Neutrophil (primary cell): ENCODE data around the gene BSDC1.
"Not testable (repeated sequence)": the region's sequence is repeated elsewhere in the genome, so short reads cannot be mapped to it uniquely, and the experiment has no call there.

Source experiments
- H3K27ac ChIP-seq: fragments of 200-600 bp; sonication (generic); 2 replicates; pipeline ENCODE4 v1.5.1; 2016; ENCODE audit warnings: mild to moderate bottlenecking, moderate library complexity
- H3K27me3 ChIP-seq: fragments of 200-600 bp; sonication (generic); 2 replicates; pipeline ENCODE4 v1.6.0; 2016; ENCODE audit warnings: mild to moderate bottlenecking
- H3K36me3 ChIP-seq: fragments of 200-600 bp; sonication (generic); 2 replicates; pipeline ENCODE4 v1.5.1; 2017
- H3K4me1 ChIP-seq, 2 experiments: fragments of 200-600 bp in 1 of 2; sonication (generic) in 1 of 2; 1 replicate in 1 of 2; 2 replicates in 1 of 2; pipeline versions ENCODE4 v1.5.1 to v1.6.1; 2013 to 2016; ENCODE audit warnings: low read depth in 1 of 2, low read length in 1 of 2, mild to moderate bottlenecking in 1 of 2, moderate library complexity in 1 of 2; ENCODE audit not compliant: control insufficient read depth in 1 of 2, insufficient read depth in 1 of 2
- H3K4me3 ChIP-seq, 2 experiments: fragments of 200-600 bp in 1 of 2; sonication (generic) in 1 of 2; 1 replicate in 1 of 2; 2 replicates in 1 of 2; pipeline ENCODE4 v1.5.1; 2013 to 2016; ENCODE audit warnings: low read depth in 1 of 2, low read length in 1 of 2, mild to moderate bottlenecking in 1 of 2, moderate library complexity in 1 of 2
- H3K9me3 ChIP-seq: fragments of 200-600 bp; sonication (generic); 2 replicates; pipeline ENCODE4 v1.5.1; 2016
- CTCF ChIP-seq: fragments of 200-600 bp; sonication (generic); IDR thresholded peaks from 2 replicates; pipeline ENCODE4 v1.5.1; 2016; ENCODE audit warnings: antibody characterized with exemption

BSDC1 gene

GRCh38 chr1:32358435-32358834, 35.8 kb downstream of the BSDC1 start:
- TF ChIP-seq CTCF: no peak
- Histone ChIP-seq H3K27ac (no peak overlapping the region), H3K4me3 (no peak overlapping the region), H3K27me3 (peaks cover 46% of the 10 kb centered on the region), H3K9me3 (no peaks in the 10 kb centered on the region), H3K4me1 (peaks cover 6 to 11% of the 10 kb centered on the region in 2 experiments), H3K36me3 (peaks cover 16% of the 10 kb centered on the region)

- peaks cover 8 to 11% of the 10 kb centered on the region in 2 experiments for H3K4me1 ChIP-seq
- peaks cover 8% of the 10 kb centered on the region for H3K36me3 ChIP-seq
- no peaks in the 10 kb centered on the region for H3K9me3 ChIP-seq
- no peak overlapping the region for H3K4me3 ChIP-seq
- TF ChIP-seq CTCF: no peak
- H3K27me3 ChIP-seq: peaks cover 40% of the 10 kb centered on the region
- H3K27ac ChIP-seq: no peak overlapping the region
These were observed 36.6 kb downstream of the BSDC1 start for GRCh38 chr1:32357614-32358013.

- H3K4me1 ChIP-seq: peaks cover 12 to 16% of the 10 kb centered on the region in 2 experiments
- no peak for TF ChIP-seq CTCF
- no peaks in the 10 kb centered on the region for H3K9me3 ChIP-seq
These were observed 37.8 kb downstream of the BSDC1 start for GRCh38 chr1:32356478-32356877.

GRCh38 chr1:32355778-32356177, 38.5 kb downstream of the BSDC1 start:
- not testable (repeated sequence) for H3K9me3 ChIP-seq, H3K4me3 ChIP-seq, H3K27ac ChIP-seq, H3K36me3 ChIP-seq
- peaks cover 22% of the 10 kb centered on the region for H3K27me3 ChIP-seq
- peaks cover 16 to 18% of the 10 kb centered on the region in 2 experiments for H3K4me1 ChIP-seq

More at GRCh38 chr1:32356478-32356877, 37.8 kb downstream of the BSDC1 start:
- Histone ChIP-seq H3K27me3 (peaks cover 29% of the 10 kb centered on the region), H3K27ac (no peak overlapping the region), H3K36me3 (peaks cover 8% of the 10 kb centered on the region), H3K4me3 (no peak overlapping the region)

- H3K27me3 ChIP-seq: peaks cover 15% of the 10 kb centered on the region
- no peaks in the 10 kb centered on the region for H3K36me3 ChIP-seq
- H3K4me3 ChIP-seq: no peak overlapping the region
- no peak overlapping the region for H3K27ac ChIP-seq
- H3K4me1 ChIP-seq: peaks cover 34 to 35% of the 10 kb centered on the region in 2 experiments
- no peak for TF ChIP-seq CTCF
- no peaks in the 10 kb centered on the region for H3K9me3 ChIP-seq
These were observed 40.2 kb downstream of the BSDC1 start for GRCh38 chr1:32353886-32354570.

- Histone ChIP-seq H3K36me3 (no peaks in the 10 kb centered on the region), H3K27ac (no peak overlapping the region), H3K4me3 (no peak overlapping the region), H3K4me1 (peaks cover 40 to 41% of the 10 kb centered on the region in 2 experiments), H3K27me3 (peaks cover 12% of the 10 kb centered on the region), H3K9me3 (no peaks in the 10 kb centered on the region)
- no peak for TF ChIP-seq CTCF
These were observed 40.8 kb downstream of the BSDC1 start for GRCh38 chr1:32353431-32353830.
